Measurements from ENCODE around the gene EFNA2.
"Not testable (repeated sequence)": the region's sequence is repeated elsewhere in the genome, so short reads cannot be mapped to it uniquely, and the experiment has no call there.

Gene EFNA2

GRCh38 chr19:1298235-1298634, 12.6 kb downstream of the EFNA2 start:
- DNase-seq (ENCODE audit: low read depth in 2 of 2): no peak

GRCh38 chr19:1299801-1300200, 14.1 kb downstream of the EFNA2 start:
- DNase-seq (ENCODE audit: low read depth in 2 of 2): no peak

DNA sequence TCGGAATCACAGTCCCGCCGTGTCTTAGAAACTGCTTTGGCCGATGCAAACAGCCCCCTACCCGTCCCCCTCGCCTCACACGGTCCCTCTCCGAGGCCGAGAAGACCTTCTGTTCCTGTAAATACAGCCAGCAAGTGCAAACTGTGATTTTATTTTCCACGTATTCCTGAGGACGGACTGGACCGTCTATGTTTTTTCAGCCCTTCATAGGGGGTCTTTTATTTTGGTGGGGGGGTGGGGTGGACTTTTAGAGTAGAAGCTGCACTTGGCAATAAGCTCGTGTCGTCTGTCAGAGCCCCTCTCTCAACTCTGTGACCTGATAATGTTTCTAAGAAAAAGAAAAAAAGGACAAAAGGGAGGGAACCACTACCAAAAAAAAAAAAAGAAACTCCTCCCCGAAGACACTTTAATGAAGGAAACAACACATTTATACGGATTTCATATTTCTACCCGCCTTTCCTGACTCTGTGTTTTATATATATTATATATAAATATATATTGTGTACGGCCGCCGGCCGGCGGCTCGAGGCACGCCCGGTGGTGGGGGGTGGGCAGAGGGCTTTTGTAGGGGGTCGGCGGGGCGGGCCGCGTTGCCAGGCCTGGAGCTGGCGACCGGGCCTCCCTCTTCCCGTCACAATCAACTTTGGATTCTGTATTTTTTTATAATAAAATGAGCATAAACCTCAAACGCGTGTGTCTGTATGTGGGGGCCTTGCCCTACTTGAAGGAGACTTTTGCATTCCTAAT, 15.2 kb downstream of the EFNA2 start:
- DNase-seq (ENCODE audit: low read depth in 2 of 2): no peak

DNA sequence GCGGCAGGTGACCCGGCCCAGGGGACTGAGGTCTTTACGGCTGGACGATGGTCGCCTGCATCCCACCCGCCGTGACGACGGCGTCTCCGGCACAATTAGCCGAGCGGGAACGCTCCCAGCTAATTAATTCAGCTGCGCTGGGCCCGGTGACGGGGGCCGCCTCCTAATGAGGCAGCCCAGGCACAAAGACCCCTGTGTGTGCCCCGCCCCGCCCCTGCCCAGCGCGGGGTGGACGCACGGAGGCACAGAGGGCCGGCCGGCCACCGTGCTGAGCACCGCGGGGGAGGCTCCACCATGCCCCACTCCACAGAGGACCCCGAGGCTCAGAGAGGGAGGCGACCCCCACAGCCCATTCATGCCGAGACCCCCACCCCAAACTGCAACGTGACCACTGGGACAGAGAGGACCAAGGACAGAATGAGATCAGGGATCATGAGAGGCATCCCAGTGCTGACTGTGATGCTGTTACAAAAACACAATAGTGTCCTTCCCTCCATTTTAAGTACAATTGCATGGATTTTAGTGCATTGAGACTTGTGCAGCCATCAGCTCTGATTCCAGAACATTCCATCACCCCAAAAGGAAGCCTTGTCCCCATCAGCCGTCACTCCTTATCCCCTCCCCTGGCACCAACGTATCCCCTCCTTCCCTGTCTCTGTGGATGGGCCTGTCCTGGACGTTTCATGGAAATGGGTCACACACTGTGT, 17.0 kb downstream of the EFNA2 start:
- DNase-seq (ENCODE audit: low read depth in 2 of 2): no peak

DNA sequence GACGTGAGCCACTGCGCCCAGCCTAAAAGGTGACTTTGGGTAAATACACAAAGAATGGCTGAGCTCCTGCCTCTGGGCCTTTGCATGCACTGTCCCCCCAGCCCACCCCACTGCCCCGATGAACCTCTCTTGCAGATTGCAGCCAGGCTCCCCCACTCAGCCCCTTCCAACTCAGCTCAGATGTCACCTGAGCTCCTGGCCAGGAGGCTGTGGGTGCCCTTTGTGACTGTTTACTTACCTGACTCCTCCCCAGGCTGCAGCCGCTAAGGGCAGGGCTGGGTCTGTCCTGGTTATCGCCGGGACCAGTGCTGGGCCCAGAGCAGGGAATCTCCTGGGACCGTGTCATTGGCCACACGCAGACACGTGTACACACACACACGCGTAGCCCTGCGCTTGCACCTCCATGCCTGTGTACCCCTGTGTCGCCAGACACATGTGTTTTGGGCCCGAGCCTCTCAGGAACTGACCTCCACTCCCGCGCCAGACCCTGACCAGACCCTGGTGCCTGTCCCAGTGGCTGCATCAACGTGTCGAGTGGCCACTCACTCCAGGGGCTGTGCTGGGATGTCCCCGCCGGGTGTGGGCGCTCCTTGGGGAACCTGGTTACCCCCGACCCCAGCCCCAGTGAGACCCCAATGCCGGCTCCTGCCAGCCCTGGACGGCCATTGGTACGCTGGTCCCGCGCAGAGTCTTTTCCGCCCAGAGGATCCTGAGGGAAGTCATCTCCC, 18.7 kb downstream of the EFNA2 start:
- no peak for DNase-seq (ENCODE audit: low read depth in 2 of 2)

- DNase-seq (ENCODE audit: low read depth in 2 of 2): not testable (repeated sequence)
Observed at GRCh38 chr19:1305354-1305753, 19.7 kb downstream of the EFNA2 start.

GRCh38 chr19:1307320-1307719, 21.6 kb downstream of the EFNA2 start:
- no peak for DNase-seq (ENCODE audit: low read depth in 2 of 2)

- DNase-seq (ENCODE audit: low read depth in 2 of 2): no peak
Observed at GRCh38 chr19:1307755-1308303, 22.2 kb downstream of the EFNA2 start.

- DNase-seq (ENCODE audit: low read depth in 2 of 2): no peak
Observed at GRCh38 chr19:1308718-1309117, 23.0 kb downstream of the EFNA2 start.

- no peak for DNase-seq (ENCODE audit: low read depth in 2 of 2)
Observed at GRCh38 chr19:1309977-1310852, 24.5 kb downstream of the EFNA2 start.

GRCh38 chr19:1310853-1311180, 25.1 kb downstream of the EFNA2 start:
- DNase-seq (ENCODE audit: low read depth in 2 of 2): no peak

GRCh38 chr19:1311543-1312091, 25.9 kb downstream of the EFNA2 start:
- DNase-seq (ENCODE audit: low read depth in 2 of 2): no peak

- DNase-seq (ENCODE audit: low read depth in 2 of 2): peak in 1 of 2 experiments; percentile 9
Observed at GRCh38 chr19:1312767-1313694, 27.4 kb downstream of the EFNA2 start.

DNA sequence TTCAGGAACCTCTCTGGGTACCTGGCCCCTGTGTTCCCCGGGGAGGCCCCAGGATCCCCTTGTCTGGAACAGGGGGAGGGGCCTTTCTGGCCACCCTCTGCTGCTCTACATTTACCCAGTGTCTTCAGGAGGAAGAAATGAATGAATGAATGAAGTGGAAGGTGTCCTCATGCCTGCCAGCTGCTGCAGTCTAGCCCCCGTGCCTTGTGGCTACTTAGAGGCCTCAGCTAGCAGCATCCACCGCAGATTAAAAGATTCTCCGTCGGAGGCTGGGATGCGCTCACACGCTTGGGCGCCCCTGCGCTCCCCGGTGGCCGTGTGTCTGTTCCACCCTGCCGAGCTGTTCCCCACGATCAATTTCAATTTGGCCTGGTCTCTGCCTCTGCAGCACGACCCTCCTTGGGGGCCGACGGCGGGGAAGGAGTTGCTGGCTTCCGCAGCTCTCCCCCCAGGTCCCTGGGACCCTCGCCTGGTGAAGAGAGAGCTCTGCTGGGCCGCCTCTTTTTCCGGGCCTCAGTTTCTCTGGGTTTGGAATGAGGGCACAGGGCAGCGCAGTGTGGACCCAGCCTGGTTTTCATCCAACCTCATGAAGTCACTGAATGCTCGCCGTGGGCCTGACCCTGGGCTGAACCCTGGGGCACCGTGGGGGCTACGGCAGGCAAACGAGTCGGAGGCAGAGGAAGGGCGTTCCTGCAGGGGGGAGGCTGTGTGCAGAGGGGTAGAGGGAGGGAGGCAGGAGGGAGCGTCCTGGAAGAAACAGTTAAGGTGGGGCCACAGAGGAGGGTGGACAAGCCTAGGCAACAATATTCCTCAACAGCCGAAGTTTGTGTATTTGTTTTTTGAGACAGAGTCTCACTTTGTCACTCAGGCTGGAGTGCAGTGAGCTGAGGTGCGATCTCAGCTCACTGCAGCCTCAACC, 28.3 kb downstream of the EFNA2 start:
- no peak for DNase-seq (ENCODE audit: low read depth in 2 of 2)

DNA sequence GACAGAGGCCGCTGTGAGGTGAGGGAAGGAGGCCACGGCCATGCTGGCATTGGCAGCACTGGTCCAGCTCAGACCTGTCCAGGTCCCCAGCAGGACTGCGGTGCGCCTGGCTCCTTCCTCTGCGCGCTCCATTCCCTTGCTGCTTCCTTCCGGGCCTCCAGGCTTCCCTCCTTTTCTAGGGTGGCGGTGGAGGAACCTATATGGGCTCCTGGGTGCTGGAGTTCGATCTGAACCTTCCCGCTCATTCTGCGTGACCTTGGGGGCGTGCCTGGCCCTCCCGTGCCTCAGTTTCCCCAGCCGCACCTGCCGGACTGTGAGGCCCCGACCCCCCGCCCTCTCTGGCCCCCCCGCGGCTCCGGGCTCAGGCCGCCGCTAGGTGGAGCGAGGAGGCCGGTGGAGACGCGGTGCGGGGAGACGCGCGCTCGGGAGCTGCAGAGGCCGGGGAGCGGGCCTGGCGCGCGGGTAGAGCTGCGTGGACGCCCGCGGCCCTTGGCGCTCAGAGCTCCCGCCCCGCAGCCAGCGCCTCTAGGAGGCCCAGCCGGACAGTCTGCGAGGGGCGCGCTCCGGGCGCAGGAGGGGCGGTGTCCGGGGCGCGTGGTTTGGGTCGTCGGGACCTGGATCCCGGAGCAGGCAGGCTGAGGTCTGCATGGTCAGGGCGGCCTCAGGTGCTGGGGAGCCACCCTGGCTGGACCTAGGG, 29.9 kb downstream of the EFNA2 start:
- DNase-seq (ENCODE audit: low read depth in 2 of 2): peak in 1 of 2 experiments; percentile 4

GRCh38 chr19:1316466-1316865, 30.8 kb downstream of the EFNA2 start:
- DNase-seq (ENCODE audit: low read depth in 2 of 2): no peak

- DNase-seq (ENCODE audit: low read depth in 2 of 2): no peak
Observed at GRCh38 chr19:1317274-1318003, 31.8 kb downstream of the EFNA2 start.
